NCI-H1092 (cell line): ENCODE results near the gene NQO1.
"Not testable (repeated sequence)": the region's sequence is repeated elsewhere in the genome, so short reads cannot be mapped to it uniquely, and the experiment has no call there.

ENCODE experiments used
- DNase-seq: peaks from one replicate; lab custom pipeline; 2025; lab: John Stamatoyannopoulos, UW

The NQO1 gene

DNA sequence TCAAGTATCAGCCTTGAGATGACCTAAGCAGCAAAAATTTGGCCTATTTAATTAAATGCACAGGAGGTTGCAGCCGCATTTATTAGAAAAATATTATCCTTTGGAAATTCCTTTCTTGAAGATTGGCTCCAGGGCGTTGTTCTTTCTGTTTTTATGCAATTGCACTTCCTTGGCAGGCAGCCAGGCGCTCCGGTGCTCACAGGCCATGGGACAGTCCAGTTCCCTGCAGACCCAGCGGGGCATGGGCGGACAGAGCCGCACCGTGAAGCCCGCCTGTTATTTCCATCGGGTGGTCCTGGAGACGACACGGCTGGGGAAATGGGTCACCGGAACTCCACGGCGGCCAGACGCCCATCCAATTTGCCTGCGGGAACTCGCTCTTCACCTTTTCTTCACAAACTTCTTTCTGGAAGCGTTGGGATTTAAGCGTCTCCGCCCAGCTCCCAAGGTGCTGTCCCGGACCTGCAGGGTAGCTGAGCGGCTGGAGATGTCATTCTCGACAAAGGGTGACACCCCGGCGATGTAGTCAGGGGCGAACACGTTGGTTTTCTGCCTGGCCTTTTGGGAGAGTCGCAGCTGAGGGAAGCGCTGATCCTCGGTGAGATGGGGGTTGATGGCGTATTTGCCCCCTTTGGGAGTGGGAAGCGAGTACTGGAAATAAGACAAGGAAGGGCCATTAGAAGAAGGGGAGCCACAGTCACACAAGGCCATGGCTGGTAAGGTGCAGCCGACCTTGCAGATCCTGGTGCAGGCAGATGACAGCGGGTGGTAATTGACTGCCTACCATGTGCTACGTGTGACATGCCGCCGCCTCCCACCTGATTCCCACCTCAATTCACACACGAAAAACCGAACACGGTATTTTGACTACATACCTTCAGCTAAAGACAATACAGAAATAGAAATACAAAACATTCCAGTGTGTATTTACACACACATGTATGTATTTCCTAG lies 15.9 kb upstream of the NQO1 start:
- DNase-seq: no peak

DNA sequence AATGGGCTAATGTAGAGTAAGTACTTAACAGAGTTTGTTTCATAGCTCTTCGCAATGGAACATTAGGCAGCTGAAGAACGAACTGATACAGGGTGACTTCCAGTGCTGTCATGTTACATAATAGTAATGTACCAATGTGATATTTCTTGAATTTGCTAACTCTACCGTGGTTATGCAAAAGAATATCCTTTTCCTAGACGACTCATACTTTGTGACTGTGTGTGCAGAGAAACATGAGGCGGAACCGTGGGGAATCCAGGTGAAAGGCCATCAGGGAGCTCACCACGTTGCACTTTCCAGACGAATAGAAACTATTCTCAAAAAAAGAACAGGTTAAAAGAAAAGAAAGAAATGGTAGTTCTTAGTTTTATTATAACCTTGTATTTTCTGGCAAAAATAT lies 15.2 kb upstream of the NQO1 start:
- no peak for DNase-seq

- DNase-seq: no peak
Observed at GRCh38 chr16:69732101-69732500, 5.7 kb upstream of the NQO1 start.

DNA sequence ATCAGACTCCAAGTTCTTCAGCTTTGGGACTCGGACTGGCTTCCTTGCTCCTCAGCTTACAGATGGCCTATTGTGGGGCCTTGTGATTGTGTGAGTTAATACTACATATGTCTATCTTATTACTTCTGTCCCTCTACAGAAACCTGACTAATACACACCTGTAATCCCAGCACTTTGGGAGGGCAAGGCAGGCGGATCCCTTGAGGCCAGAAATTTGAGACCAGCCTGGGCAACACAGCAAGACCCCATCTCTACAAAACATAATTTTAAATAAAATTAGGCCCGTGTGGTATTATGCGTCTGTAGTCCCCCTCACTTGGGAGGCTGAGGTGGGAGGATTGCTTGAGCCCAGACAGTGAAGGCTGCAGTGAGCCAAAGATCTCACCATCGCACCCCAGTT lies 4.9 kb upstream of the NQO1 start:
- DNase-seq: not testable (repeated sequence)

DNA sequence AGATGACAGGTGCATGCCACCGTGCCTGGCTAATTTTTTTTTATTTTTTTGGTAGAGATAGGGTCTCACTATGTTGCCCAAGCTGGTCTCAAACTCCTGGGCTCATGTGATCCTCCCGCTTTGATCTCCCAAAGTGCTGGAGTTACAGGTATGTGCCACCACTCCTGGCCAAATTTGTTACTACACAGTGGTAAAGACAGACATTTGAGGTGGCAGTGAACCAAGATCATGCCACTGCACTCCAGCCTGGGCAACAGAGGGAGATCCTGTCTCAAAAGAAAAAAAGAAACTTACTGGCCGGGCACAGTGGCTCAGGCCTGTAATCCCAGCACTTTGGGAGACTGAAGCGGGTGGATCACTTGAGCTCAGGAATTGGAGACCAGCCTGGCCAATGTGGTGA lies 2.7 kb upstream of the NQO1 start:
- DNase-seq: not testable (repeated sequence)

DNA sequence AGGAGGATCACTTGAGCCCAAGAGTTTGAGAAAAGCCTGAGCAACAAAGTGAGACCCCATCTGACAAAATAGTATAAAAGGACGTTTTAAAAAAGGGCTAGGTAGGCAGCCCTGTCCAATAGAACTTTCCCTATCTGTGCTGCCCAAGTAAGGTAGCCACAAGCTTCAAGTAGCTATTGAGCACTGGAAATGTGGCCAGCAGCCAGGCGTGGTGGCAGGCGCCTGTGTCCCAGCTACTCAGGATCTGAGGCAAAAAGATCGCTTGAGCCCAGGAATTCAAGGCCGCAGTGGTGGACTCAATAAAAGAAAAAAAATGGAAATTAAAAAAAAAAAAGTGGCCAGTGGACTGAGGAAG lies 1.5 kb upstream of the NQO1 start:
- DNase-seq: no peak

- no peak for DNase-seq
Observed at GRCh38 chr16:69725480-69726312, 664 bp downstream of the NQO1 start.

DNA sequence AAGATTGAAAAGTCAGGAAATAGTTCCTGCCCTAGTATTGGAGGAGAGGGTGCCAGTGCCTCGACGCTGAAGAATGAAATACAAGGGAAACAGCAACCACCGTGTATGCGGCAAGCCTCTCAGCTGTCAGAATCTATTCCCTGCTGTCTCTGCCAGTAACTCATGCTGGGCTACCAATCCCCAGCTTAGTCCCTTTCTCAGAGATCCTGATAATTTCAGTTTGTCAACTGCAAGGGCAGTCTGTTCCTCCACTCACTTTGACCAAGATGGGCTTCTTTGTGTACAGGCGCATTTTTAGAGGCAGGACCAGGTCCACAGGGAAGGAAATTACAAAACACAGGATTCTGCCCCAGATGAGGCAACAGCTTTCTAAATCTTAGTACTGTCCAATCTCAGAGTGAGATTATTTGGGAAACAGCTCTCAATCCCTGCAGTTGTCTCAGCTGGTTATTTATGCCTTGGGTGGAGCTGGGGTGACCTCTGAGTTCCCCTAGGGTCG lies 1.3 kb downstream of the NQO1 start:
- no peak for DNase-seq

DNA sequence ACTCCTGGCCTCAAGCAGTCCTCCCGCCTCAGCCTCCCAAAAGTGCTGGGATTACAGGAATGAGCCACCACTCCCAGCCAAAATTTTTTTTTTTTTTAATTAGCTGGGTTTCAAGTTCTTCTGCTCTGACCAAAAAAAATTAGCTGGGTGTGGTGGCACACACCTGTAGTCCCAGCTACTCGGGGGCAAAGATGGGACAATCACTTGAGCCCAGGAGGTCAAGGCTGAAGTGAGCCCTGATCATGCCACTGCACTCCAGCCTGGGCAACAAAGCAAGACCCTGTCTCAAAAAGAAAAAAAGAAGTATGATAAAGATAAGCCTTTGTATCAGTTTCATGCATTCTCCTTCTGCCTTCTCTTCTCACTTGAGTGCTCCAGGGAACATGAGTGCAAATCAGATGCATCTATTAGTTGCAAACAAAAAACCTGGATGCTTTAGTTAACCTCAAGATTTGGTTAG lies 1.9 kb downstream of the NQO1 start:
- DNase-seq: no peak

DNA sequence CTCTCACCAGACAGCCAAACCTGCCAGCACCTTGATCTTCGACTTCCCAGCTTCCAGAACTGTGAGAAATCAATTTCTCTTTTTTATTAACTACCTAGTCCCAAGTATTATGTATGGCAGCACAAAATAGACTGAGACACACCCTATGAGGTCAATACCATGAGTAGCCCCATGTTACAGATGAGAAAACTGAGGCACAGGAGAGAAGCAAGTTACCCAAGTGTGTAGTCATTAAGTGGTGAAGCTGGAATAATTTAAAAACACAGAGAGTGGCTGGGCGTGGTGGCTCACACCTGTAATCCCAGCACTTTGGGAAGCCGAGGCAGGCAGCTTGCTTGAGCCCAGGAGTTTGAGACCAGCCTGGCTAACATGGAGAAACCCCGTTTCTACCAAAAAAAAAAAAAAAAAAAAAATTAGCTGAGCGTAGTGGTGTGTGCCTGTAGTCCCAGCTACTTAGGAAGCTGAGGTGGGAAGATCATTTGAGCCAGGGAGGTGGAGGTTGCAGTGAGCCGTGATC lies 4.9 kb downstream of the NQO1 start:
- no peak for DNase-seq

DNA sequence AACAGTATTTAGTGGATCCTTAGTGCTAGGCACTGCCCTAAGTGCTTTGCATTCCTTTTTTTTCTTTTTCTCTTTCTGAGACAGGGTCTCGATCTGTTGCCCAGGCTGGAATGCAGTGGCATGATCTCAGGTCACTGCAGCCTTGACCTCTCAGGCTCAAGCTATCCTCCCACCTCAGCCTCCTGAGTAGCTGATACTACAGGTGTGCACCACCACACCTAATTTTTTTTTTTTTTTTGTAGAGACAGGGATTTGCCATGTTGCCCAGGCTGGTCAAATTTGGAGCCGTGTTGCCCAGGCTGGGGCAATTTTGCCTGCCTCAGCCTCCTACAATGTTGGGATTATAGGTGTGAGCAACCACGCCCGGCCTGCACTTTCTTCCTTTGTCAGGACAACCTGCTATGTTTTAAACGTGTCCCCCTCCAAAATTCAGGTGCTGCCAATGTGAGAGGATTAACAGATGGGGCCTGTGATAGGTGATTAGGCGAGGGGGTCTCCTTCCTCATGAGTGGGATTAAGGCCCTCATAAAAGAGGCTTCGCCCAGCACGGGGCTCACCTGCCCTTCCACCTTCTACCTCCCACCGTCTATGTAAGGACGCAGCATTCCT lies 5.4 kb downstream of the NQO1 start:
- no peak for DNase-seq

DNA sequence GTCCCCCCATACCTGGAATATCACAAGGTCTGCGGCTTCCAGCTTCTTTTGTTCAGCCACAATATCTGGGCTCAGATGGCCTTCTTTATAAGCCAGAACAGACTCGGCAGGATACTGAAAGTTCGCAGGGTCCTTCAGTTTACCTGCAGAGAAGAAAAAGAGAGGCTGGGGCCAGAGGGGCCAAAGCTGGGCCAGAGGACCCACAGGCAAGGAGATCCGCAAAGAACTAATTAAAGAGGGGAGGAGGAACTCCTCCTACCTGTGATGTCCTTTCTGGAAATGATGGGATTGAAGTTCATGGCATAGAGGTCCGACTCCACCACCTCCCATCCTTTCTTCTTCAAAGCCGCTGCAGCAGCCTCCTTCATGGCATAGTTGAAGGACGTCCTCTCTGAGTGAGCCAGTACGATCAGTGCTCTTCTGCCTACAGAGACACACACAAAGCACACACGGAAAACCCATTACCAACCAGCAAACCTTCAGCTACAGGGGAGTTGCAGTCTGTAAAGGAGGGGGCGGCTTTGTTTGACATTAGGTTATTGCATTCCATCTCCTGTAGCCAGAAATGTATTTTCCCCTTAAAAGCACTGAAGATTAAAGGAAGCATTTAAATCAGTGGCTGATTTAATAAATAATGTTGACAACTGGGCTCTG lies 8.1 kb downstream of the NQO1 start:
- no peak for DNase-seq

DNA sequence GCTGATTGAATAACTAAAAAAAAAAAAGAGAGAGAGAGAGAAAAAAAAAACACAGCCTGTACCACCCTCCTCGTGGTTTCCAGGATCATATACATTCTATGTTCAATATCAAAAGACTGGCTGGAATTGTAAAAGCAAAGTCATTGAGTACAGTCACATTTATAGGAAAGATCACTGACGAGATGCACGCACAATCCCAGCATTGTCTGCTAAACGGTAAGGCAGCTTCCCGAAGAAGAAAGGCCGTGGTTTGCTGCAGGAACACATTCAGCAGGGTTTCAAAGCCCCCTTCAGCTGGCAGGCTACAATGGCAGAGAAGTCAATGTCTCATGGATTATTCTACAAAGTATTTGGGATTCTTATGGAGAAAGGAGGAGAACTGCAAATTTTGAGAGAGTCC lies 9.3 kb downstream of the NQO1 start:
- DNase-seq: no peak

DNA sequence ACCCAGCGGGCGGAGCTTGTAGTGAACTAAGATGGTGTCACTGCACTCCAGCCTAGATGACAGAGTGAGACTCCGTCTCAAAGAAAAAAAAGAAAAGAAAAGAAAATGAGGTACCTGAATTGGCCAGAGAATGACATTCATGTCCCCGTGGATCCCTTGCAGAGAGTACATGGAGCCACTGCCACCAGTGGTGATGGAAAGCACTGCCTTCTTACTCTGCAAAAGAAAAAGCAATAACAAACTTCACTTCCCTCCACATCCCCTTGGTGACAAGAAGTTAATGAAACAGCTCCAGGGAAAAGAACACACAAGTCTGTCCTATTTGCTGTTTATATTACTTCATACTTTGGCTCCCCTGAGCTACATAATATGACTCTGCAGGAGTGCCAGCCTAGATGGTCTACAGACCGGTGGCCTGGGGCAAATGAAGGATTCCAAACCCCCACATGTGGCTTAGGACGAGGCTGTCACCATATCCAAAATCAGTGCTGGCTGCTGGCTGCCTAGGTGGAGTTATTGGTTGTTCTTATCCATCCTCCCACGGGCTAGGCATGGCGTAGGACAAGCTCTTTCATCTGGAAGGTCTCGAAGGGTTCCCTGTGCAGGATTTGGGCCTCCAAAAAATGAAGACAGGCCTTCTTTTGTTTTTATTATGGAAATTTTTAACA lies 13.3 kb downstream of the NQO1 start:
- DNase-seq: no peak

GRCh38 chr16:69712277-69712676 lies 14.1 kb downstream of the NQO1 start:
- DNase-seq: no peak

- DNase-seq: no peak
Observed at GRCh38 chr16:69711115-69711740, 15.1 kb downstream of the NQO1 start.

- peak; percentile 55 for DNase-seq
Observed at GRCh38 chr16:69709456-69710084, 16.8 kb downstream of the NQO1 start.

GRCh38 chr16:69707920-69708683 lies 18.3 kb downstream of the NQO1 start:
- DNase-seq: no peak

GRCh38 chr16:69706975-69707340 lies 19.4 kb downstream of the NQO1 start:
- no peak for DNase-seq
